ENCODE data around the gene CC2D2A.

- TF ChIP-seq EZH2 (IDR thresholded peaks at IDR 0.05; ENCODE audit: borderline replicate concordance, insufficient read depth, low read length, poor library complexity, severe bottlenecking) = no peak
- no peak for TF ChIP-seq CTCF (IDR thresholded peaks at IDR 0.05; ENCODE audit: poor library complexity, severe bottlenecking)
- TF ChIP-seq MXI1 (conservative IDR thresholded peaks at IDR 0.05; ENCODE audit: poor library complexity, severe bottlenecking) = no peak
- TF ChIP-seq RAD21 (conservative IDR thresholded peaks at IDR 0.05) = no peak
- TF ChIP-seq POLR2AphosphoS5 (IDR thresholded peaks at IDR 0.05) = no peak
- no peak for TF ChIP-seq TAF1 (IDR thresholded peaks at IDR 0.05; ENCODE audit: low read depth)
- TF ChIP-seq, protein P1, sequence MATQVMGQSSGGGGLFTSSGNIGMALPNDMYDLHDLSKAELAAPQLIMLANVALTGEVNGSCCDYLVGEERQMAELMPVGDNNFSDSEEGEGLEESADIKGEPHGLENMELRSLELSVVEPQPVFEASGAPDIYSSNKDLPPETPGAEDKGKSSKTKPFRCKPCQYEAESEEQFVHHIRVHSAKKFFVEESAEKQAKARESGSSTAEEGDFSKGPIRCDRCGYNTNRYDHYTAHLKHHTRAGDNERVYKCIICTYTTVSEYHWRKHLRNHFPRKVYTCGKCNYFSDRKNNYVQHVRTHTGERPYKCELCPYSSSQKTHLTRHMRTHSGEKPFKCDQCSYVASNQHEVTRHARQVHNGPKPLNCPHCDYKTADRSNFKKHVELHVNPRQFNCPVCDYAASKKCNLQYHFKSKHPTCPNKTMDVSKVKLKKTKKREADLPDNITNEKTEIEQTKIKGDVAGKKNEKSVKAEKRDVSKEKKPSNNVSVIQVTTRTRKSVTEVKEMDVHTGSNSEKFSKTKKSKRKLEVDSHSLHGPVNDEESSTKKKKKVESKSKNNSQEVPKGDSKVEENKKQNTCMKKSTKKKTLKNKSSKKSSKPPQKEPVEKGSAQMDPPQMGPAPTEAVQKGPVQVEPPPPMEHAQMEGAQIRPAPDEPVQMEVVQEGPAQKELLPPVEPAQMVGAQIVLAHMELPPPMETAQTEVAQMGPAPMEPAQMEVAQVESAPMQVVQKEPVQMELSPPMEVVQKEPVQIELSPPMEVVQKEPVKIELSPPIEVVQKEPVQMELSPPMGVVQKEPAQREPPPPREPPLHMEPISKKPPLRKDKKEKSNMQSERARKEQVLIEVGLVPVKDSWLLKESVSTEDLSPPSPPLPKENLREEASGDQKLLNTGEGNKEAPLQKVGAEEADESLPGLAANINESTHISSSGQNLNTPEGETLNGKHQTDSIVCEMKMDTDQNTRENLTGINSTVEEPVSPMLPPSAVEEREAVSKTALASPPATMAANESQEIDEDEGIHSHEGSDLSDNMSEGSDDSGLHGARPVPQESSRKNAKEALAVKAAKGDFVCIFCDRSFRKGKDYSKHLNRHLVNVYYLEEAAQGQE (IDR thresholded peaks at IDR 0.05; ENCODE audit: borderline replicate concordance) = no peak
Observed at GRCh38 chr4:15466596-15466995, 3.1 kb upstream of the CC2D2A start.

Measured in neural cell (in vitro differentiated cells).